Activated CD4-positive, alpha-beta T cell treated with anti-CD3 and anti-CD28 coated beads for 36 hours (primary cell): ENCODE data around the gene ARFGEF2. TPM values are rescaled to one million over a fixed set of nuclear protein-coding genes. Genes with fewer than 3 reads are reported as not detected.
A peak's percentile ranks its signal among the peaks of the same experiment; 100 is the strongest.
"Not testable (repeated sequence)": the region's sequence is repeated elsewhere in the genome, so short reads cannot be mapped to it uniquely, and the experiment has no call there.

Experiments
- ATAC-seq: fragments of 200-7000 bp; cut with Tn5 transposase; one replicate; pipeline ENCODE4 v1.10.0; 2021; ENCODE audit warnings: mild to moderate bottlenecking, moderate library complexity
- CTCF ChIA-PET: fragments of 350-600 bp; sonication (Branson Sonifier 250); formaldehyde crosslinking; loops from one replicate; lab custom pipeline; 2021; ENCODE audit warnings: antibody characterized with exemption; lab: Charles Lee
- POLR2A ChIA-PET: fragments of 350-600 bp; sonication (Branson Sonifier 250); formaldehyde crosslinking; loops from one replicate; lab custom pipeline; 2021; ENCODE audit warnings: antibody characterized with exemption, inconsistent platforms; lab: Charles Lee
- DNase-seq: peaks from one replicate; pipeline ENCODE4 v3.0.0-alpha.2; 2020
- H3K27ac Mint-ChIP-seq: one replicate; pipeline ENCODE4 v1.8.0; 2021; ENCODE audit warnings: mixed read lengths
- H3K27me3 Mint-ChIP-seq: one replicate; pipeline ENCODE4 v1.8.0; 2021; ENCODE audit warnings: mixed read lengths
- H3K36me3 Mint-ChIP-seq: one replicate; pipeline ENCODE4 v1.8.0; 2021; ENCODE audit warnings: low read depth, mixed read lengths
- H3K4me1 Mint-ChIP-seq: one replicate; pipeline ENCODE4 v1.8.0; 2021; ENCODE audit warnings: mixed read lengths
- H3K4me3 Mint-ChIP-seq: one replicate; pipeline ENCODE4 v1.8.0; 2021; ENCODE audit warnings: mild to moderate bottlenecking, moderate library complexity, mixed read lengths
- H3K9me3 Mint-ChIP-seq: one replicate; pipeline ENCODE4 v1.8.0; 2021; ENCODE audit warnings: low read depth, mixed read lengths
- intact Hi-C, 2 experiments: fragments of 100-400 bp; cut with DNase I in 1 of 2; cut with micrococcal nuclease in 1 of 2; formaldehyde crosslinking; loops; one replicate each; pipeline versions ENCODE4 v1.14.2 to v1.15.1; 2022 to 2024; cut with DNase I, micrococcal nuclease
- total RNA-seq, 2 experiments: library from RNA; stranded (reverse); gene quantifications; one replicate each; pipeline ENCODE4 v1.2.3, GENCODE V29; 2021

The ARFGEF2 gene
- total RNA-seq, 2 experiments from 2014 or later = 19.3 to 20.5 TPM

- ChIA-PET CTCF (interaction anchor here (0.5 to 1.7 kb wide), 7 partner anchors 10 to 842 kb away, joined by 3 to 6 read pairs (median 3); no protein-coding TSS in a partner anchor), POLR2A (interaction anchor here (0.5 to 1.9 kb wide), 9 partner anchors 9 to 1690 kb away, joined by 3 to 11 read pairs (median 4); partner anchors contain the start of genes DDX27 and ZMYND8)
- Mint-ChIP-seq H3K9me3 (no peaks in the 10 kb centered on the region), H3K36me3 (peaks cover 35% of the 10 kb centered on the region), H3K4me1 (peaks cover 30% of the 10 kb centered on the region), H3K27me3 (no peaks in the 10 kb centered on the region), H3K4me3 (peak within 1 kb of the TSS; percentile 97), H3K27ac (peak within 1 kb of the TSS; percentile 99)
- intact Hi-C loops = loop anchor here (1.0 to 5.0 kb wide), 8 partner anchors 124 to 869 kb away; partner anchors contain the start of genes ARFGEF2 (in 2 of the 2), DDX27 (in 2 of the 2), STAU1 (in 2 of the 2) and SPATA2 (in 1 of the 2)
- peak; percentile 92 for ATAC-seq
- peak; percentile 97 for DNase-seq
Observed at GRCh38 chr20:49046087-49046900, 124.8 kb downstream of the ARFGEF2 start, which contains the start of gene CSE1L. Gene CSE1L (plus strand): TSS chr20:49046312. CDS start chr20:49058464, 12,152 bp downstream.

- DNase-seq (no peak), ATAC-seq (no peak)
- intact Hi-C loops = no loop called here
- Mint-ChIP-seq H3K27ac (no peak overlapping the region), H3K4me3 (no peak overlapping the region), H3K27me3 (no peaks in the 10 kb centered on the region), H3K9me3 (no peaks in the 10 kb centered on the region), H3K36me3 (peaks cover 53% of the 10 kb centered on the region), H3K4me1 (peaks cover 59% of the 10 kb centered on the region)
- POLR2A ChIA-PET = interaction anchor here (0.6 kb wide), 1 partner anchor 214 kb away, joined by 3 read pairs; no protein-coding TSS in a partner anchor
- CTCF ChIA-PET = interaction anchor here (1.8 kb wide), 1 partner anchor 11 kb away, joined by 5 read pairs; no protein-coding TSS in a partner anchor
Observed at GRCh38 chr20:49052334-49052733, 130.8 kb downstream of the ARFGEF2 start.

DNA sequence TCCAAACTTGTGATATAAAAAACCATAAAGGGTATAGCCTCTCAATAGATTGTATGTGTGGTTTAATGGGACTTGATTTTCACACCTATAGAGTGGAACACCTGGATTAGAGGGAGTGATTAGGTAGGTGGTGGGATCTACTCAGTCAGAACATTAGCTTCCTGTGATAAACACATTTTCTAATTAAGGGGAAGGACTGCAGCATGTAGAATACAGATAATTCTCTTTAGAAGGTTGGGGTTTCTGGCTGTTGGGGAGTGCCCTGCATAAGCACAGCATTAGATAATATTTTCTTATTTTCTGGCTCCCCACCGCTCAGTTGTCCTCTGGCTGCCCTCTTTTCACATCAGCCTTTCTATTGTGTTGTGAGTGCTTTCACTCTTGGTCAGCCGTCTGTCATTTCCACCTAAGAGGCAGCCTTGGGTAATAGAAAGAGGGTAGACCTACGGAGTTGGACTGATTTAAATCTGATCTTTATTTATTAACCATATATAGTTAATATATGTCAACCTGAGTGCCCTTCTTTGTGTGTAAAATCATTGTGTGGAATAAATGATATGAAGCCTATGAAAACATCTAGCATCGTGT lies 132.6 kb downstream of the ARFGEF2 start:
- no peaks in the 10 kb centered on the region for H3K9me3 Mint-ChIP-seq
- peaks cover 50% of the 10 kb centered on the region for H3K36me3 Mint-ChIP-seq
- no peak overlapping the region for H3K4me3 Mint-ChIP-seq
- ChIA-PET CTCF (interaction anchor here (0.6 kb wide), 1 partner anchor 23 kb away, joined by 3 read pairs; no protein-coding TSS in a partner anchor), POLR2A (interaction anchor here (0.5 kb wide), 1 partner anchor 23 kb away, joined by 3 read pairs; no protein-coding TSS in a partner anchor)
- no peak for ATAC-seq
- H3K27me3 Mint-ChIP-seq = no peaks in the 10 kb centered on the region
- no peak overlapping the region for H3K27ac Mint-ChIP-seq
- intact Hi-C loops = no loop called here
- no peak for DNase-seq
- peaks cover 44% of the 10 kb centered on the region for H3K4me1 Mint-ChIP-seq

- Mint-ChIP-seq H3K36me3 (peaks cover 41% of the 10 kb centered on the region), H3K27me3 (no peaks in the 10 kb centered on the region), H3K9me3 (no peaks in the 10 kb centered on the region), H3K4me3 (no peak overlapping the region), H3K27ac (no peak overlapping the region), H3K4me1 (no peaks in the 10 kb centered on the region)
- POLR2A ChIA-PET = interaction anchor here (0.6 to 0.7 kb wide), 2 partner anchors 12 to 53 kb away, joined by 3 read pairs; no protein-coding TSS in a partner anchor
- ATAC-seq (no peak), DNase-seq (no peak)
- CTCF ChIA-PET = interaction anchor here (0.5 to 1.6 kb wide), 4 partner anchors 12 to 183 kb away, joined by 3 to 6 read pairs (median 6); no protein-coding TSS in a partner anchor
- intact Hi-C loops = no loop called here
Observed at GRCh38 chr20:49063279-49063678, 141.8 kb downstream of the ARFGEF2 start.

GRCh38 chr20:49074521-49074920 lies 153.0 kb downstream of the ARFGEF2 start:
- ChIA-PET POLR2A (interaction anchor here (0.6 to 0.7 kb wide), 2 partner anchors 50 to 171 kb away, joined by 3 to 5 read pairs; no protein-coding TSS in a partner anchor), CTCF (interaction anchor here (1.4 kb wide), 1 partner anchor 9 kb away, joined by 4 read pairs; no protein-coding TSS in a partner anchor)
- intact Hi-C loops = no loop called here
- no peak for DNase-seq
- Mint-ChIP-seq H3K27me3 (no peaks in the 10 kb centered on the region), H3K36me3 (peaks cover 46% of the 10 kb centered on the region), H3K4me1 (peaks cover 4% of the 10 kb centered on the region), H3K9me3 (no peaks in the 10 kb centered on the region), H3K4me3 (no peak overlapping the region), H3K27ac (peak overlapping the region; percentile 68)
- ATAC-seq = no peak

DNA sequence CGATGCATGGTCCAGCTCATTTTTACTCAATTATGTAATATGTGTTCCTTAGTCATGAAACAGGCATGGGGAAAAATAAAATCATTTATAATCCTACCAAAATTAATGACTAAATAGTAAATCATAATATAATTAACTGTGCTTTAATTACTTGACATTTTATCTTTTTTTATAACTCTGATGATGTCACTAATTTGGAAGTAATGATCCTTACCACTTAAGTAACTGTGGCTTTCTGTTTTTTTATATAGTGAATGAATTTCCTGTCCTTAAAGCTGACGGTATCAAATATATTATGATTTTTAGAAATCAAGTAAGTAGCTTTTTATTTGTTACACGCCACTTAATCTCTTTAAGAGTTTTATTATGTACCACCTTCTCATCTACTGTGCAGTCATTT lies 156.8 kb downstream of the ARFGEF2 start:
- ChIA-PET CTCF (interaction anchor here (1.1 kb wide), 1 partner anchor 10 kb away, joined by 5 read pairs; no protein-coding TSS in a partner anchor), POLR2A (no interaction called here)
- intact Hi-C loops = no loop called here
- Mint-ChIP-seq H3K4me3 (no peak overlapping the region), H3K4me1 (peaks cover 4% of the 10 kb centered on the region), H3K27ac (no peak overlapping the region), H3K27me3 (no peaks in the 10 kb centered on the region), H3K9me3 (no peaks in the 10 kb centered on the region), H3K36me3 (peaks cover 38% of the 10 kb centered on the region)
- ATAC-seq = no peak
- no peak for DNase-seq

GRCh38 chr20:49082295-49082694 lies 160.8 kb downstream of the ARFGEF2 start:
- H3K4me3 Mint-ChIP-seq, ATAC-seq, intact Hi-C loops, H3K27me3 Mint-ChIP-seq, DNase-seq, H3K27ac Mint-ChIP-seq, H3K4me1 Mint-ChIP-seq, H3K9me3 Mint-ChIP-seq: not testable (repeated sequence)
- ChIA-PET POLR2A (interaction anchor here (0.7 kb wide), 1 partner anchor 21 kb away, joined by 8 read pairs; no protein-coding TSS in a partner anchor), CTCF (interaction anchor here (1.1 kb wide), 1 partner anchor 70 kb away, joined by 3 read pairs; no protein-coding TSS in a partner anchor)
- H3K36me3 Mint-ChIP-seq = peaks cover 44% of the 10 kb centered on the region

Other genes starting within 250 kb of the ARFGEF2 start
- 10 to 100 TPM; 36.5 to 39.2 TPM for gene PREX1, start 93.7 kb upstream of the ARFGEF2 start, total RNA-seq
- gene CSE1L, start 124.6 kb downstream of the ARFGEF2 start, total RNA-seq = 100 to 1,000 TPM; 119 to 126 TPM